IPS-11a (cell line): ENCODE results near the gene BRD9.
"Not testable (repeated sequence)": the region's sequence is repeated elsewhere in the genome, so short reads cannot be mapped to it uniquely, and the experiment has no call there.

ENCODE experiments used
- H3K4me3 ChIP-seq: one replicate; pipeline ENCODE4 v1.5.1; 2013; ENCODE audit warnings: low read depth, low read length, control low read depth

The BRD9 gene

DNA sequence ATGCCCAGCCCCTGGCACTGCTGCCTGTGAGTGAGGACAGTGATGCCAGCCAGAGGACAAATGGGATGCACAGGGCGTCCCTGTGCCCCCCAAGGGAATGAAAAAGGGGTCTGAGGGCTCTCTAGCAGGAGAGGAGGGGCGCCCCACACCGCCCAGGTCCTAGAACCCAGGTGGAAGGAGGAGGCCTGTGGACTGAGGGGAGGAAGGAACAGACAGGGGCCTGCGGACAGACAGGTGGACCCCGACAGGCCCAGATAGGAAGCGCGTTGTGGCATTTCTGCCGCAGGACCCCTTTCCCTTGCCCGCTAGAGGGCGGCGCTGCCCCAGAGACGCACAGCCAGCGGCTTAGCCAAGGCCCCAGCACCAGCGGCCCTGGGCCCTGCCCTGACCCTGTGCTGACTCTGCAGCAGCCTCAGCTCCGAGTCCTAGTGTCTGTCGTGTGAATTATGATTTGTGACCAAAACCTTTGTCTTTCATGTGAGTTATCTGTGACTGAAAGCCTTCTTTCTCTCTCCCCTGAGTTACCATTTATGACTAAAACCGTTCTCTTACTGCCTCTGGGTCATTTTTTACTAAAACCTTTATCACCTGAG, 30.8 kb upstream of the BRD9 start:
- H3K4me3 ChIP-seq: no peak overlapping the region

DNA sequence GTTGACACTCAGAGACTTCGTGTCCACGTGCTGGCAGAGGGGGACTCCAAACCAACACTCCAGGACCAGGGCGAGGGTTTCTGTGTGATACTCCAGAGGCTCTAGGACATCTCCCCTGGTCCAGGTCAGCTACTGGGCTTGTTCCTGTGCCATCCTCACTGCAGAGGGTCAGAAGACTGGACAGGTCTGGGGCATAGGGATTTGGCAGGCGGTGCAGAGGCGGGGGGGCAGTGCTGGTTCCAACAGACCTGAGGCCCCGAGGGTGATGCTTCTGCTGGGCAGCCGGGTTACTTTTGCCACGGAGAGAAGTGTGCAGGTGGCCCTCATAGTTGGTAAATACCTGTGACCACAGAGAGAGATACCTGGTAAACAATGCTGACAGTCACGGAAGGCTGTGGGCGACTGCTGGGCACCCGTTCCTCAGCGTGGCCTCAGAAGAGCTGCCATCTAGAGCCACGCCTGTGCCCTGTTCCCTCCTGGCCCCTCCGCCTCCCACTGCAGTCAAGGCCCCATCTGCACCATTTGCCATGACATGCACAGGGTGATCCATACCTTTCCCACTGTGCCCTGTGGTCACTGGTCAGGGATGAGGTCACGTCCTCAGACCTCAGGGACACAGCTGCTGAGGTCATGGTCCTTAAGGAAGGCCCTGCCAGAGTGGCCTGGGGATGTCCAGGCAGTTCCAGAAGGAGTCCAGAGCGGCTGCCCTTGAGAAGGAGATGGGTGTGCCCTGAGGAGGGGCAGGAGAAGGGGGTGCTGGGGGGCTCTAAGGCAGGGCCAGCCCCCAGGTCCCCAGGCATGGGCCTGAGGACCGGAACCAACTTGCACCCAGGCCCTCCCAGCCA, 30.1 kb upstream of the BRD9 start:
- H3K4me3 ChIP-seq: no peak overlapping the region

DNA sequence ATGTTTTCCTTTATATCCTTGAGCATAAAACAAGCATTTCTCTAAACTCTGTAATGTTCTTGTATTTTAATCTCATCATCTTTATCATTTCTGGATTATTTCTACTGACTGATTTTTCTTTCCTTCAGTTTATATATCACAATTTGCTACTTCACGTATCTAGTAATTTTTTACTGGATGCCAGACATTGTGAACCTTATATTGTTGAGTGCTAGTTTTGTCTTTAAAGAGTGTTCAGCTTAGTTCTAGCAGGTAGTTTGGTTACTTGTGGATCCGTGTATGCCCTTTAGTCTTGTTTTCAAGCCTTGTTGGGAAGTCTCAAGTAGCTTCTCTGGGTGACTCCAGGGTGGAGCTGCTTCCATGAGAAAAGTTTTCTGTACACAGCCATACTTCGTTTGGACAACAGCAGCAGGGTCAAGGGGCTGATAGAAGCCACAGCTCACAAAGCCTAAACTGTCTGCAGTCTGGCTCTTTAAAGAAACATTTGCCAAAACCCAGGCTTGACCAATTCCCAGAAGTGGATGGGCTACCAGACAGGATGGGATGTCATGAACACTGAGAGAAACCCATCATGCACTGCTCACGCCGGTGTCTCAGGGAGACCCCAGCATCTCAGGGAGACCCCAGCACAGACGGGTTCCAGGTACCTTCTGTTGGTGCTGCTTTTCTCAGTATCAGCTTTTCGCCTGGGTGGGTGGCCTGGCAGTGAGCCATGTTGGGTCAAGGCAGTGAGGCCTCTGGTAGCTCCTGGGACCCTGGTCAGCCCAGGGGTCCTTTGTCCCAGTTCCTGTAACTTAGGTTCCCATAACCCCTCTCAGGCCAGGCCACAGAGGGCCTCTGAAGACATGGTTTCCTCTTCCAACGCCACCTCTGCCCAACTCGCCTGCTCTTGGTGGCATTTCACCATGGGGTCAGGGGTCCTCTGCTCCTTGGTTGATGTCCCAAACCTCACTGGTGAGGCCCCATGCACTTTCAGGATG, 29.1 kb upstream of the BRD9 start:
- no peak overlapping the region for H3K4me3 ChIP-seq

DNA sequence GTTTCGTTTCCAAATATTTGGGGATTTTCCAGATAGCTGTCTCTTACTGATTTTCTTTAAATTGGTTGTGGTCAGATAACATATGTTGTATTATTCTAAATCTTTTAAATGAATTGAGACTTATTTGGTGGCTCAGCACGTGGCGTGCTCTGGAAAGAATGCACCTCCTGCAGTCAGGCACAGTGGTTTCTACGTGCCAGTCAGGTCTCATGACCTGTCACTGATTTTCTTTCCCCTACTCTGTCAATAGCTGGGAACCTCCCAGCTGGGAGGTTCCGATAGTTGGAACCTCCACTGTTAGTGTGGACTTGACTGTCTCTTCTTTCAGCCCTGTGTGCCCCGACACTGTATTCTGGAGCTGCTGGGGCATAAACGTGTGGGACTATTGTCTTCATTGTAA, 27.7 kb upstream of the BRD9 start:
- no peak overlapping the region for H3K4me3 ChIP-seq

DNA sequence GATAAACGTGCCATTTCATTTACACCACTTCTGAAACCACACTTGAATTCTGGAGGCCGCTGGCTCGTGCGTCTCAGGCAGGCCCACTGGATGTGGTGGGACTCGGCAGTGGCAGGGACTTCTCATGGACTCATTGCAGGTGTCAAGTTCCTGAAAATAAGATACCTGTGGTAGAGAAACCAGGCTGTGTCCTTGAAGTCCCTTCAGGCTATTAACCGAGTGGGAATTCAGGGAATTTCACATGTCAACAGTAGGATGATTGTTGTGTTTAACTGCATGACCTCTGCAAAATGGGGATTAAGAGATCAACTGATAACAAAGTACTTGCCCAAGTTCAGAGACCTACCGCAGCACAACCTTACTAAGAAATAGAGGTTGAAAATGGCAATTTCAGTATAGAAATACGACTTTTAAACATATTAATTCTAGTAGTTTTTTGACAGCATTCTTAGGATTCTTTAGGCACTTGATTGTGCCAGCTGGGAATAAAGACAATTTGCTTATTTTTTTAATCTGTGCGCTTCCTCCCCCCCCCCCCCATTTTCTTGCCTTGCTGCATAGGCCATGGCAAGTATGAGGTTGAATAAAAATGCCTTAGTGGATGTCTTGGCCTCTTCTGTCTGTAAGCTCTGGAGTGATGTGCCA, 26.9 kb upstream of the BRD9 start:
- no peak overlapping the region for H3K4me3 ChIP-seq

DNA sequence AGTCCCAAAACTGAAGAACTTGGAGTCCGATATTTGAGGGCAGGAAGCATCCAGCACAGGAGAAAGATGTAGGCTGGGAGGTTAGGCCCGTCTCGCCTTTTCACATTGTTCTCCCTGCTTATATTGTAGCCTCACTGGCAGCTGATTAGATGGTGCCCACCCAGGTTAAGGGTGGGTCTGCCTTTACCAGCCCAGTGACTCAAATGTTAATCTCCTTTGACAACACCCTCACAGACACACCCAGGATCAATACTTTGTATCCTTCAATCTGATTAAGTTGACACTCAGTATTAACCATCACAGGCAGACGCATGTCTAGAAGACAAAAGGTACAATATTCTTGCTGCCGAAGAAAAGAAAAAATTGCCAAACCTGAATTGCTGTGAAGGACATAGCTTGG, 26.1 kb upstream of the BRD9 start:
- H3K4me3 ChIP-seq: not testable (repeated sequence)

DNA sequence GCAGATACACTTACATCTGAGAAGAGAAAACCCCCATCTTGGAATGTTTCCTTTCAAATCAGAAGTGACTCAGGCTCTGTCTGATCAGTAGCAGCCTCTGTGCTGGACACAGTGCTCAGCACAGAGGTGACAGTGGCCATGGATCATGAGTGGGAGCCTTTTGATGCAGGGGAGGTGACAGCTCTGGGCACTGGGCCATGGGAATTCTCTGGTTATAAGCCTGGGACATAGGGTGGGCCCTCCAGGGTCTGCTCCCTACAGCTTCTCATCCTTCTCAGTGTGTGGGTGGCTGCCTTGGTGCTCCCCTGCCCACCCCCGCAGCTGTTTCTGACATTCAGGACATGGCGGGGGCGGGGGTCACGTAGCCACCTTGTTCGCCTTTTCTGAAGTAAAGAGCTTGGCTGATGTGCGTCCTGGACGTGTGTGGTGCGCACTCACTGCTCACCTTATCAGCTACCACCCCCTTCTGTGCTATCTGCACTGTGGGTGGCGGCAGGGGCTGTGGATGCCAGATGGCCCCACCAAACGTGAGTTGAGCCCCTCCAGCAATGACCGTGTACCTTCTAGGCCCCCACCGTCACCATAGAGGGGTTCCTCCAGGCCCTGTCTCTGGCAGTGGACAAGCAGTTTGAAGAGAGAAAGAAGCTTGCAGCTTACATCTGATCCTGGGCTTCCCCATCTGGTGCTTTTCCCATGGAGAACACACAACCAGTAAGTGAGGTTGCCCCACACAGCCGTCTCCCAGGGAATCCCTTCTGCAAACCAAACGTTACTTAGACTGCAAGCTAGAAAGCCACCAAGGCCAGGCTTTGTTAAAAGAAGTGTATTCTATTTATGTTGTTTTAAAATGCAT, 24.1 kb upstream of the BRD9 start:
- H3K4me3 ChIP-seq: no peak overlapping the region

DNA sequence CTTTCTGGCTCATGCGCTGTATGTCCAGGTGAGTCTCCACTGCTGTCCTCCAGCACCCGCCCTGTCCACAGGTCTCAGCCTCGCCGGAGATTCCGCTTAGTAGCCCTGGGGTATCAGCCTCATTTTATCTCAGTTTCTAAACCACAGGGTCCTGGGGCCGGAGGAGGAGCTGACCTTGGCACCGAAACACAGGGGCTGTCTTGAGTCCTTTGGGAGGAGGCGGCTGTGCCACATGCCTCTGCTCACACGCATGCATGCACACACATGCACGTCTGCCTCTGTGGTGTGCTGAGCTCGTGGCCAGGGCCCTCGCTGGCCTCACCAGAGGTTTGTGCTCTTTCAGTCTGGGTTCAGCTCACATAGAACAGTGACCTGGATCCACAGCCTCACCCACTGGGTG, 23.3 kb upstream of the BRD9 start:
- no peak overlapping the region for H3K4me3 ChIP-seq

DNA sequence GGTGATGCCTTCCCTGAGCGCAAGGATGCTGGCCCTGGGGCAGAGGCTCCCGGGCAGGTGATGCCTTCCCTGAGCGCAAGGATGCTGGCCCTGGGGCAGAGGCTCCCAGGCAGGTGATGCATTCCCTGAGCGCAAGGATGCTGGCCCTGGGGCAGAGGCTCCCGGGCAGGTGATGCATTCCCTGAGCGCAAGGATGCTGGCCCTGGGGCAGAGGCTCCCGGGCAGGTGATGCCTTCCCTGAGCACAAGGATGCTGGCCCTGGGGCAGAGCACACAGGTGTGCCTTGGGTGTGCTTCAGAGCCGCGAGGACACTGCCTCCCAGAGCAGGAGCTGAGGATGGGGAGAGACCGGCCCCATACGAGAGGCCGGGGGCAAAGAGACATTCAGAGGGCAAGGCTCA, 22.7 kb upstream of the BRD9 start:
- not testable (repeated sequence) for H3K4me3 ChIP-seq

DNA sequence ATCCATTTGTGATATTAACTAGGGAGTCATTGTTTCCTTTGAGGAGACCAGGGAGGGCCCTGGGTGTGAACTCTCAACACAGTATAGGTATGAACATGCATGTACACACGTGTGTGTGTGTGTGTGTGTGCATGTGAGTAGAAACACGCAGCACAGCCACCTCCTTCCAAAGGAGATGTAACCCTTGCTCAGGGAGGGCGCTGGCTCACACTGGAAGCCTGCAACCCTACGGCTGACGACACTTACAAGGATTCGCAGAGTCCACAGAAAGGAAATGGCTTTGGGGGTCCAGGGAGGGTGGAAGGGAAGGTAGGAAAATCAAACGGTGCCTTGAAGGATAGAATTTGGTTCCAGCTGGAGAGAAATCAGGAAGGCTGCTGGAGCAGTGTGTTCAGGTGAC, 22.0 kb upstream of the BRD9 start:
- no peak overlapping the region for H3K4me3 ChIP-seq

DNA sequence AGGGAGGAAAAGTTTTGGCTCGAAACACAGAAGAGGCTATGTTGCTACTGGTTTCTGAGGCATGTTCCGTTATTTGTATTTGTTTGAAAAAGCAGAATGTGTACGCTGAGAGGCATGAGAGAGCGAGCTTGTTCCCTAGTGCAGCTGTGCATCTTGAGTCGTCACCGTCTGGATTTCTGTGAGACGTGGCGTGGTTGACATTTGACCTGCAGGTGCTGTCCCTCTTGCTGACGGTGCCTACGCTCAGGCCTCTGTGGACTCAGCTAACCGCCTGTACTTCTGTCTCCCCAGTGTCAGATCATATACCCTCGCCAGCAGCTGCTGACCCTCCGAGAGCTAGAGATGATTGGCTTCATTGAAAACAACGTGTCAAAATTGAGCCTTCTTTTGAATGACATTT, 21.6 kb upstream of the BRD9 start:
- no peak overlapping the region for H3K4me3 ChIP-seq

DNA sequence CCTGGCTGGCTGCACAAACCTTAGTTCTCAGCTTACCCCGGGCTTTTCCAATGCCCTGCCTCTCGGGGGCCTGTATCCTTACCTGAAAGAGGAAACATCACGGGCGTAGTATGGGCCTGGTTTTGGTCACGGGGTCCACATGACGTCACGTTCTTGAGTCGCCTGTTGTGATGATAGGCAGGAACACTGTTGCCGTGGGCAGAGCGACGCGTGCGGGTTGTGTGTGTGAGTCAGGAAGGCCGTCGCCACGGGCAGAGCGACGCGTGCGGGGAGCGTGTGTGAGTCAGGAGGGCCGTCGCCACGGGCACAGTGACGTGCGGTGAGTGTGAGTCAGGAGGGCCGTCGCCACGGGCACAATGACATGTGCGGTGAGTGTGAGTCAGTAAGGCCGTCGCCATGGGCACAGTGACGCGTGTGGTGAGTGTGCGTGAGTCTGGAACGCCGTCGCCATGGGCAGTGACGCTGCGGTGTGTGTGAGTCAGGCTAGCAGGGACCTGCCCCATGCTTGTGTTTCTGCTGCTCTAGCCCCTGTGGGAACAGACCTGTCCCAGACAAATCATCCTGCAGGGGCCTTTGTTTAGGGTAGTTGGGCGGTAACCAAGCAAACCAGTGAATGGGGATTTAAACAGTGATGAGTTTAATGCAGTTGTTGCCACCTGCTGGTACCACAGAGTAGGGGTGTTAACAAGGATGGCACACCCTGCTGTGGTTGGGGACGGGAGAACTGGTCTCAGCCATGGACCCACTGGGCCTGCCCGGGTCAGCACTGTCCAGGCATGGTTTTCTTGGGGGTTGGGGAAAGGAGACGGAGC, 19.9 kb upstream of the BRD9 start:
- H3K4me3 ChIP-seq: no peak overlapping the region

DNA sequence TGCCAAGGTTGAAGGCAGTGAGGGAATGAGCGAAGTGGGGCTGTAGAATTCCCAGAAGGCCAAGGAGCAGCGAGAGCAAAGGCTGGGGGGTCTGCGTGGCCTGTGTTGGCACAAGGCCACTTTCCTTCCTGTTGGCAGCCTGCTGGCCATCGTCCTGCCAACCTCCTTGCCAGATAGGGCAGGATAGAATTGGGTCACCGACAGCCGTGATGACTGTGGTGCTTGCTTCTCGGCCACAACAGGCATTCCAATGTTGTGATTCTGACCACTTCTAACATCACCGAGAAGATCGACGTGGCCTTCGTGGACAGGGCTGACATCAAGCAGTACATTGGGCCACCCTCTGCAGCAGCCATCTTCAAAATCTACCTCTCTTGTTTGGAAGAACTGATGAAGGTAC, 19.0 kb upstream of the BRD9 start:
- H3K4me3 ChIP-seq: no peak overlapping the region

DNA sequence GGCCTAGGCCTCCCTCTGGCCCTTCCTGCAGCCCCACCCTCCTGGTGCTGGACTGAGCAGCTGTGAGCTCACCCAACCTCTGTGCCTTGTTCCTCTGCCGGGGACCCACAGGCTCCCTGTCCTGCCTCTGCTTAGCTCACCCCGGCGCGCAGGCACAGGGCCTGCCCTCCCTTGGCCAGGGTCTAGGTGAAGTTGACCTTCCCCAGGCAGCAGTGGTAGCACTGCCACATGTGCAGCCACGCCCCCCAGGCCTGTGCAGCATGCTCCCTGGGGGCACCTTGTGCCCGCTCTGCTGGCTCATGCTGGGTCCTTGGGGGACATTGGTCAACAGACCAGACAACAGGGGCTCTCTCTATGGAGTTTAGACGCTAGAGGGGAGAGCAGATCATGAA, 18.2 kb upstream of the BRD9 start:
- H3K4me3 ChIP-seq: no peak overlapping the region

DNA sequence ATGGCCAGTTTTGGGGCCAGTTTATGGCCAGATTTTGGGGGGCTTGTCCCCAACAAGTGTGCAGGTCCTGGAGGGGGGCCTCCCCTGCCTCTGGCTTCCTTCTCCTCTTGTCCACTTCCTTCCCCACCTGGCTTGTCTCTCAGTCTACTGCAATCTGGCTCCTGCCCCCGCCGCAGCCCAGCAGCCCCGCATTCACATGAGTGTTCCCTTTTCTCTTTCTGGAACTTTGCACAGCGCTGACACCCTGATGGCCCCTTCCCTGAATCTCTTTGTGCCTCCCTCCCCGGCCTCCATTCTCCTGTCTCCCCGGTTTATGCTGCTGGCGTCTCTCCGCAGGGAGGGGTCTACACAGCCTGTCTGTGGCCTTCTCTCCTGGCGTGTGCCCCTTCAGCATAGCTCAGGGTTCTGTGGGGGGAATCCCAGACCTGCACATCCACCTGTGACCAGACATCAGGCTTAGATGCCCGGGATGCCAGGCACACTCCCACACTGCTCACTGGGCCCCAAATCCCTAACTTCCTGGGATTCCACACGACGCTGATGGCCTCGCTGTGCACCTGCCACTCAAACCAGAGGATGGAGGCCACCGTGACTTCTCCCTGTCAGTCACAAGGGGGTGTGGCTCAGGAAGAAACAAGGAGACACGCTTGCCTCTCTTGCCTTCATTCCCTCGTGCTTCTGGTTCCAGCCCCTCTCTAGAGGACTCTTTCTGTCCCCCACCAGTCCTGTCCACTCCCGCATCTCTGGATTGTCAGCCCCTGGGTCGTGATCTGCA, 17.6 kb upstream of the BRD9 start:
- no peak overlapping the region for H3K4me3 ChIP-seq

DNA sequence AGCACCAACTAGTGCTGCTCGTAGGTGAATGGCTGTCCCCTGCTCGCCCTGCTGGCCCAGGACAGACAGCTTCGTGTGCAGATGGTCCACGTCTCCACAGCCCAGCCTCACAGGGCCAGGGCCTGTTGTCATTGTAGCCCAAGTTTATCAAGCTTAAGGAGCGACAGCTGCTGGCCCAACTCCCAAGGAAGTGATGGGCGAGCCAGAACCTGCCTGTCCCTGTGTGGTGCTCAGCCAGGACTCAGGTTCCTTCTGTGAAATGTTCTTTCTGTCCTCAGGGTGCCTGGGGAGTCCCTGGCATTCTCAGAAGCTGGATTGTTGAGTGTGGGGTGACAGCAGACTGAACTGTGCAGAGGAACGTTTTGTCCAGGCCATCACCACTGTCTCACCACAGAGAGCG, 16.5 kb upstream of the BRD9 start:
- no peak overlapping the region for H3K4me3 ChIP-seq

DNA sequence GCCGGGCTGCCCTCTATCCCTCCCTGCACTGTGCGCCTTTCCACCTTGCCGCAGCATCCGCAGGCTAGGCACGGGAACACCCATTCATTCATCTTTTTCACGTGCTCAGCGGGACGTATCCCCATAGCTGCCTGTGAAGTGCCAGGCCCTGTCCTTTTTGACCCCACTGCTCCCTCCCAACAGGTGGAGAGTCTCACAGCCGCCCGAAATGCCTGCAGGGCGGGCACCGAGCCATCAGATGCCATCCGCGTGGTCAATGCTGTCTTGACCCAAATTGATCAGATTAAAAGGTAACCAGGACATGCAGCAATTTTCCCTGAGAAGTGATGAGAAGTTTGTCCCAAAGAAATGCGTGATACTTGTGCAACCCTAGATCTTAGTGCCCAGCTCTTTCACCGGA, 15.6 kb upstream of the BRD9 start:
- H3K4me3 ChIP-seq: no peak overlapping the region

DNA sequence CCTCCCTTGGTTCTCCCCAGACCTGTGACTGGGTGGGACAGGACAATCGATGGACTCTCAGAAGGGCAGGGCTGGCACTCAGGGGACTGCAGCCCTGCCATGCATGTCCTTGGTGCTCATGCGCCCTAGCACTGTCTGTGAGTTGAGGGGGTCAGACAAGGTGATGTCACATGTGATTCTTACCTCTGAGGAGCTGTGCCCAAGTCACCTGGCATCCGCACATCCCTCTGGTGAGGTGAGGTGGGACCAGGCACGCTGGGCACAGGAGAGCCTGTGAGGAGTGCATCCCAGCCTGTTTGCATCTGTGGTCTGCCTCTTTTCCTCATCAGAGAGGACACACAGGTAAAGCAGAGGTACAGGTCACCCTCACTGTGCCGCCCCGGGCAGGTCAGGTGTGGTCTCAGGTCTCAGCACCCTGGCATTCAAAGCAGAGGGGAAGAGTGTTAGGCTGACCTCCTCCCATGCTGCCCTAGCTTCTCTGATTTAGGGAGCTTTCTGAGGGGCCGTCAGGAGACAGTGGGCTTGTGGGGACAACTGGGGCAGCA, 14.8 kb upstream of the BRD9 start:
- no peak overlapping the region for H3K4me3 ChIP-seq
